Keratinocyte (primary cell): ENCODE measurements around the gene PBX4.

Source experiments
- EZH2 ChIP-seq: IDR thresholded peaks from one replicate; pipeline ENCODE4 v1.6.1; 2012; ENCODE audit warnings: inconsistent platforms, mild to moderate bottlenecking, low read length, moderate library complexity
- TF ChIP-seq, protein P1 (sequence below), 3 experiments: IDR thresholded peaks in 1 of 3; conservative IDR thresholded peaks in 1 of 3; optimal IDR thresholded peaks in 1 of 3; 2 replicates in 2 of 3; 3 replicates in 1 of 3; pipeline versions ENCODE3 to v1.5.1; 2011; ENCODE audit warnings: low read length in 3 of 3, mild to moderate bottlenecking in 3 of 3, moderate library complexity in 2 of 3, control low read depth in 1 of 3, inconsistent platforms in 1 of 3; ENCODE audit not compliant: insufficient read depth in 2 of 3; ENCODE audit errors: extremely low read depth in 1 of 3

GRCh38 chr19:19551853-19552192 is 66.7 kb downstream of the PBX4 start:
- TF ChIP-seq, protein P1, sequence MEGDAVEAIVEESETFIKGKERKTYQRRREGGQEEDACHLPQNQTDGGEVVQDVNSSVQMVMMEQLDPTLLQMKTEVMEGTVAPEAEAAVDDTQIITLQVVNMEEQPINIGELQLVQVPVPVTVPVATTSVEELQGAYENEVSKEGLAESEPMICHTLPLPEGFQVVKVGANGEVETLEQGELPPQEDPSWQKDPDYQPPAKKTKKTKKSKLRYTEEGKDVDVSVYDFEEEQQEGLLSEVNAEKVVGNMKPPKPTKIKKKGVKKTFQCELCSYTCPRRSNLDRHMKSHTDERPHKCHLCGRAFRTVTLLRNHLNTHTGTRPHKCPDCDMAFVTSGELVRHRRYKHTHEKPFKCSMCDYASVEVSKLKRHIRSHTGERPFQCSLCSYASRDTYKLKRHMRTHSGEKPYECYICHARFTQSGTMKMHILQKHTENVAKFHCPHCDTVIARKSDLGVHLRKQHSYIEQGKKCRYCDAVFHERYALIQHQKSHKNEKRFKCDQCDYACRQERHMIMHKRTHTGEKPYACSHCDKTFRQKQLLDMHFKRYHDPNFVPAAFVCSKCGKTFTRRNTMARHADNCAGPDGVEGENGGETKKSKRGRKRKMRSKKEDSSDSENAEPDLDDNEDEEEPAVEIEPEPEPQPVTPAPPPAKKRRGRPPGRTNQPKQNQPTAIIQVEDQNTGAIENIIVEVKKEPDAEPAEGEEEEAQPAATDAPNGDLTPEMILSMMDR (optimal IDR thresholded peaks at IDR 0.05 in 1 of 3, IDR thresholded peaks at IDR 0.05 in 1 of 3, conservative IDR thresholded peaks at IDR 0.05 in 1 of 3; ENCODE audit: extremely low read depth in 1 of 3, insufficient read depth in 2 of 3, low read length in 3 of 3): no peak
- TF ChIP-seq EZH2: no peak
